Loucy (cell line): ENCODE measurements around the gene SYT8.

ENCODE experiments used
- H2AFZ ChIP-seq: fragments of 200-600 bp; sonication (generic); 2 replicates; pipeline ENCODE4 v1.6.0; 2016; ENCODE audit warnings: antibody characterized with exemption, mild to moderate bottlenecking, low read length, moderate library complexity
- H3F3A ChIP-seq: fragments of 200-600 bp; 2 replicates; pipeline ENCODE4 v1.6.0; 2016; ENCODE audit warnings: antibody characterized with exemption, low read depth, mild to moderate bottlenecking
- H3K27me3 ChIP-seq: fragments of 200-600 bp; sonication (generic); 2 replicates; pipeline ENCODE4 v1.6.1; 2014; ENCODE audit warnings: low read length, mild to moderate bottlenecking; ENCODE audit not compliant: insufficient read depth, poor library complexity, severe bottlenecking
- H3K36me3 ChIP-seq: fragments of 200-600 bp; sonication (generic); 2 replicates; pipeline ENCODE4 v1.6.1; 2016; ENCODE audit warnings: low read length; ENCODE audit not compliant: insufficient read depth
- H3K4me1 ChIP-seq: fragments of 200-600 bp; sonication (generic); 2 replicates; pipeline ENCODE4 v1.5.1; 2014; ENCODE audit warnings: low read length, mild to moderate bottlenecking; ENCODE audit not compliant: insufficient read depth, poor library complexity, severe bottlenecking
- H3K4me2 ChIP-seq: fragments of 200-600 bp; sonication (generic); 2 replicates; pipeline ENCODE4 v1.6.0; 2014; ENCODE audit warnings: antibody characterized with exemption, low read length, low read depth, mild to moderate bottlenecking; ENCODE audit not compliant: poor library complexity, severe bottlenecking
- H3K4me3 ChIP-seq: fragments of 200-600 bp; sonication (generic); 2 replicates; pipeline ENCODE4 v1.5.1; 2014; ENCODE audit warnings: low read length, mild to moderate bottlenecking, mixed read lengths; ENCODE audit not compliant: poor library complexity, severe bottlenecking
- H3K79me2 ChIP-seq: fragments of 200-600 bp; sonication (generic); 2 replicates; pipeline ENCODE4 v1.6.1; 2014; ENCODE audit warnings: low read length; ENCODE audit not compliant: insufficient read depth
- H3K9ac ChIP-seq: fragments of 200-600 bp; sonication (generic); 2 replicates; pipeline ENCODE4 v1.6.0; 2014; ENCODE audit warnings: mild to moderate bottlenecking, low read depth, low read length, moderate library complexity; ENCODE audit not compliant: poor library complexity, severe bottlenecking
- H3K9me2 ChIP-seq: fragments of 200-600 bp; sonication (generic); replicated peaks from 2 replicates; pipeline ENCODE4 v1.6.1; 2016; ENCODE audit warnings: low read depth, low read length, mixed read lengths
- H3K9me3 ChIP-seq: fragments of 200-600 bp; sonication (generic); 2 replicates; pipeline ENCODE4 v1.6.1; 2014; ENCODE audit warnings: mild to moderate bottlenecking, antibody characterized with exemption, low read length, low read depth; ENCODE audit not compliant: insufficient read depth
- H4K20me1 ChIP-seq: fragments of 200-600 bp; sonication (generic); 2 replicates; pipeline ENCODE4 v1.6.0; 2014; ENCODE audit warnings: antibody characterized with exemption, low read length, mild to moderate bottlenecking; ENCODE audit not compliant: insufficient read depth, poor library complexity, severe bottlenecking
- CTCF ChIP-seq: fragments of 200-600 bp; sonication (generic); conservative IDR thresholded peaks from 2 replicates; pipeline ENCODE4 v1.5.1; 2014; ENCODE audit warnings: mild to moderate bottlenecking, antibody characterized with exemption, low read length
- EZH2phosphoT487 ChIP-seq: fragments of 200-600 bp; IDR thresholded peaks from 2 replicates; pipeline ENCODE4 v1.6.1; 2018; ENCODE audit warnings: antibody characterized with exemption, mild to moderate bottlenecking, moderate library complexity, borderline replicate concordance

SYT8 gene

GRCh38 chr11:1859004-1859403 is 24.2 kb downstream of the SYT8 start:
- Histone ChIP-seq H4K20me1 (peaks cover 11% of the 10 kb centered on the region), H3F3A (no peaks in the 10 kb centered on the region), H2AFZ (no peak overlapping the region), H3K79me2 (peaks cover 73% of the 10 kb centered on the region; the same call in 1 of the 2 replicates), H3K4me2 (no peak overlapping the region), H3K27me3 (no peaks in the 10 kb centered on the region), H3K4me3 (no peak overlapping the region), H3K4me1 (no peaks in the 10 kb centered on the region), H3K9me2 (no peaks in the 10 kb centered on the region), H3K9ac (no peak overlapping the region), H3K36me3 (no peaks in the 10 kb centered on the region), H3K9me3 (no peaks in the 10 kb centered on the region)
- no peak for TF ChIP-seq CTCF
- TF ChIP-seq EZH2phosphoT487: no peak

- peaks cover 62% of the 10 kb centered on the region; the same call in 1 of the 2 replicates for H3K79me2 ChIP-seq
- H3K27me3 ChIP-seq: no peaks in the 10 kb centered on the region
- H2AFZ ChIP-seq: no peak overlapping the region
- H3K9me3 ChIP-seq: no peaks in the 10 kb centered on the region
- H3K4me1 ChIP-seq: no peaks in the 10 kb centered on the region
- H3F3A ChIP-seq: no peaks in the 10 kb centered on the region
- peaks cover 11% of the 10 kb centered on the region for H4K20me1 ChIP-seq
- H3K4me3 ChIP-seq: no peak overlapping the region
- TF ChIP-seq CTCF (no peak), EZH2phosphoT487 (no peak)
- H3K36me3 ChIP-seq: no peaks in the 10 kb centered on the region
- H3K9me2 ChIP-seq: no peaks in the 10 kb centered on the region
- no peak overlapping the region for H3K9ac ChIP-seq
- no peak overlapping the region for H3K4me2 ChIP-seq
Observed at GRCh38 chr11:1860108-1860507, 25.3 kb downstream of the SYT8 start.

- no peaks in the 10 kb centered on the region for H3K4me1 ChIP-seq
- no peaks in the 10 kb centered on the region for H3K36me3 ChIP-seq
- TF ChIP-seq CTCF (no peak), EZH2phosphoT487 (no peak)
- H3K27me3 ChIP-seq: no peaks in the 10 kb centered on the region
- H4K20me1 ChIP-seq: peaks cover 11% of the 10 kb centered on the region
- H2AFZ ChIP-seq: no peak overlapping the region
- H3K4me3 ChIP-seq: no peak overlapping the region
- no peaks in the 10 kb centered on the region for H3F3A ChIP-seq
- H3K9me2 ChIP-seq: no peaks in the 10 kb centered on the region
- H3K9me3 ChIP-seq: no peaks in the 10 kb centered on the region
- no peak overlapping the region for H3K9ac ChIP-seq
- no peak overlapping the region for H3K4me2 ChIP-seq
- peaks cover 46% of the 10 kb centered on the region; the same call in 1 of the 2 replicates for H3K79me2 ChIP-seq
Observed at GRCh38 chr11:1861435-1862411, 26.9 kb downstream of the SYT8 start.
